HEK293 (cell line): ENCODE measurements around the gene MBOAT2.

Source experiments
- MYNN ChIP-seq: fragments of 450-650 bp; formaldehyde crosslinking; IDR thresholded peaks from 2 replicates; pipeline ENCODE4 v1.5.1; 2016; ENCODE audit warnings: missing biosample characterization, missing genetic modification characterization, borderline replicate concordance
- SP7 ChIP-seq: fragments of 450-650 bp; formaldehyde crosslinking; IDR thresholded peaks from 2 replicates; pipeline ENCODE4 v1.5.1; 2016; ENCODE audit warnings: missing biosample characterization, missing genetic modification characterization

DNA sequence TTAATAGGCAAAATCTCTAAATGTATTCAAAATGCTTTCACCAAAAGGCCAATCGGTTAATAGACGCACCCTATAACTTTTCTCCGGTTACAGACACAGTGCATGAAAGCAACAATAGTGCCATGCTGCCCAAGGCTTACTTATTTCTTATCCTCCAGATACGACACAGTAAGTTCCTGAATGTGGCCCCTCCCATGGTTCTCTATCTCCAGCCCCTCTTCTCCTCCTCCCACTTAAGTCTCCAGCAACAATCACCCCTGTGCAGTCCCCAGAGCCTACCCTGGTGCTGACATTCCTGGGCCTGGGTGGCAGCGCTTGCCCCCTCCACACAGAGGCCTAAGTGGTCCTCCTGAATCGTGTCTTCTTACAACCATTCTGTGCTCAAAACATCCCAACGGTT lies 169.6 kb downstream of the MBOAT2 start:
- TF ChIP-seq MYNN (tag by site-specific recombination) (no peak), SP7 (tag by site-specific recombination) (no peak)
